B cell (primary cell): ENCODE data around the gene BOLA2. TPM values are rescaled to one million over a fixed set of nuclear protein-coding genes. Genes with fewer than 3 reads are reported as not detected.
"Not testable (repeated sequence)": the region's sequence is repeated elsewhere in the genome, so short reads cannot be mapped to it uniquely, and the experiment has no call there.

Source experiments
- ATAC-seq: fragments of 200-7000 bp; cut with Tn5 transposase; one replicate; pipeline ENCODE4 v1.10.0; 2021; ENCODE audit warnings: low read depth, mild to moderate bottlenecking, moderate number of reproducible peaks, moderate library complexity
- CTCF ChIA-PET: fragments of 350-600 bp; sonication (Branson Sonifier 250); formaldehyde crosslinking; loops from one replicate; lab custom pipeline; 2021; ENCODE audit warnings: antibody characterized with exemption, inconsistent platforms; lab: Charles Lee
- POLR2A ChIA-PET: fragments of 350-600 bp; sonication (Branson Sonifier 250); formaldehyde crosslinking; loops from one replicate; lab custom pipeline; 2021; ENCODE audit warnings: antibody characterized with exemption; lab: Charles Lee
- DNase-seq: peaks from one replicate; pipeline ENCODE4 v3.0.0; 2013
- H2AFZ ChIP-seq: 2 replicates; pipeline ENCODE4 v1.6.1; 2012; ENCODE audit warnings: mild to moderate bottlenecking, low read depth, low read length; ENCODE audit not compliant: insufficient read depth, poor library complexity, severe bottlenecking
- H3K27ac ChIP-seq, 2 donors: 1 replicate in 1 of 2; 2 replicates in 1 of 2; pipeline ENCODE4 v1.5.1; 2012 to 2013; ENCODE audit warnings: low read length in 2 of 2, mild to moderate bottlenecking in 2 of 2, moderate library complexity in 1 of 2
- H3K27me3 ChIP-seq, 4 experiments: fragments of 200-600 bp in 1 of 4; sonication (generic) in 1 of 4; replicated peaks in 1 of 4; 1 replicate in 2 of 4; 2 replicates in 2 of 4; pipeline versions ENCODE4 v1.6.1 to v1.7.0; 2013 to 2016; ENCODE audit warnings: low read length in 3 of 4, mild to moderate bottlenecking in 2 of 4, mixed read lengths in 1 of 4, moderate library complexity in 1 of 4; ENCODE audit not compliant: insufficient read depth in 4 of 4, control insufficient read depth in 3 of 4; ENCODE audit errors: control extremely low read depth in 1 of 4
- H3K36me3 ChIP-seq, 2 experiments: replicated peaks in 1 of 2; 1 replicate in 1 of 2; 2 replicates in 1 of 2; pipeline versions ENCODE4 v1.6.1 to v1.7.1; 2013; ENCODE audit warnings: low read length in 1 of 2; ENCODE audit not compliant: insufficient read depth in 2 of 2, control insufficient read depth in 1 of 2; ENCODE audit errors: control extremely low read depth in 1 of 2, extremely low read depth in 1 of 2
- H3K4me1 ChIP-seq, 2 donors: fragments of 200-600 bp in 1 of 2; sonication (generic) in 1 of 2; 1 replicate in 1 of 2; 2 replicates in 1 of 2; pipeline versions ENCODE4 v1.5.1 to v1.6.1; 2013 to 2017; ENCODE audit warnings: low read length in 2 of 2; ENCODE audit not compliant: control insufficient read depth in 2 of 2, insufficient read depth in 2 of 2
- H3K4me2 ChIP-seq: replicated peaks from 2 replicates; pipeline ENCODE3; 2012; ENCODE audit warnings: mild to moderate bottlenecking, low read depth, low read length; ENCODE audit not compliant: poor library complexity, severe bottlenecking
- H3K4me3 ChIP-seq, 5 experiments: fragments of 200-600 bp in 1 of 5; sonication (generic) in 1 of 5; 1 replicate in 3 of 5; 2 replicates in 2 of 5; pipeline versions ENCODE4 v1.5.1 to v1.7.0; 2011 to 2016; ENCODE audit warnings: low read length in 4 of 5, mild to moderate bottlenecking in 4 of 5, low read depth in 2 of 5, control low read depth in 1 of 5, moderate library complexity in 1 of 5; ENCODE audit not compliant: insufficient read depth in 1 of 5; ENCODE audit errors: control extremely low read depth in 1 of 5, extremely low read depth in 1 of 5
- H3K79me2 ChIP-seq: fragments of 200-600 bp; sonication (generic); one replicate; pipeline ENCODE4 v1.6.0; 2016; ENCODE audit warnings: low read length; ENCODE audit not compliant: control insufficient read depth, insufficient read depth
- H3K9ac ChIP-seq: fragments of 200-600 bp; sonication (generic); 2 replicates; pipeline ENCODE4 v1.6.1; 2017; ENCODE audit warnings: mild to moderate bottlenecking, low read length, moderate library complexity
- H3K9me3 ChIP-seq, 3 donors: one replicate each; pipeline versions ENCODE4 v1.6.1 to v1.7.1; 2013; ENCODE audit warnings: low read length in 2 of 3; ENCODE audit not compliant: control insufficient read depth in 2 of 3, insufficient read depth in 1 of 3; ENCODE audit errors: control extremely low read depth in 1 of 3
- H4K20me1 ChIP-seq: 2 replicates; pipeline ENCODE4 v1.6.0; 2012; ENCODE audit warnings: mild to moderate bottlenecking, low read length; ENCODE audit not compliant: insufficient read depth, control insufficient read depth, poor library complexity, severe bottlenecking
- H3K27ac Mint-ChIP-seq: one replicate; pipeline ENCODE4 v1.8.0; 2021; ENCODE audit warnings: mixed read lengths
- H3K27me3 Mint-ChIP-seq: one replicate; pipeline ENCODE4 v1.8.0; 2021; ENCODE audit warnings: mixed read lengths
- H3K4me1 Mint-ChIP-seq: one replicate; pipeline ENCODE4 v1.8.0; 2021; ENCODE audit warnings: mixed read lengths
- H3K4me3 Mint-ChIP-seq: one replicate; pipeline ENCODE4 v1.8.0; 2021; ENCODE audit warnings: mixed read lengths
- H3K9me3 Mint-ChIP-seq: one replicate; pipeline ENCODE4 v1.8.0; 2022; ENCODE audit warnings: mixed read lengths; ENCODE audit not compliant: insufficient read depth
- WGBS: methylation state at CpG from one replicate; pipeline ENCODE4 v1.1.5; 2013; ENCODE audit warnings: missing lambda C conversion rate; ENCODE audit not compliant: insufficient coverage; 5-methylcytosine and 5-hydroxymethylcytosine counted together
- intact Hi-C: fragments of 100-400 bp; cut with micrococcal nuclease; formaldehyde crosslinking; loops from one replicate; pipeline ENCODE4 v1.10.0; 2022
- polyA minus RNA-seq: library from RNA; depleted of rRNA, polyadenylated mRNA; stranded (reverse); fragments of >200 nt; gene quantifications from 2 replicates; pipeline ENCODE4 v1.2.3, GENCODE V29; 2012
- polyA plus RNA-seq: library from polyadenylated mRNA; depleted of rRNA; stranded (reverse); fragments of >200 nt; gene quantifications from 2 replicates; pipeline ENCODE4 v1.2.3, GENCODE V29; 2012
- total RNA-seq, 2 donors: library from RNA; stranded (reverse); fragments of 120-200 nt in 1 of 2; gene quantifications; 1 replicate in 1 of 2; 2 replicates in 1 of 2; pipeline versions ENCODE4 v1.2.3 to v1.2.4, GENCODE V29; 2013 to 2022

The BOLA2 gene
- total RNA-seq, result 17.4 and 19.6 TPM in 2 replicates
- total RNA-seq (2013), result 8.0 TPM
- 20.5 and 46.5 TPM in 2 replicates for polyA plus RNA-seq
- 10.2 and 23.6 TPM in 2 replicates for polyA minus RNA-seq

- WGBS, result no CpG with 5 or more reads among the region's 33 CpGs
- H3K9me3 Mint-ChIP-seq, H3K36me3 ChIP-seq, H3K4me3 Mint-ChIP-seq, H2AFZ ChIP-seq, H3K4me1 Mint-ChIP-seq, DNase-seq, H4K20me1 ChIP-seq, H3K4me2 ChIP-seq, CTCF ChIA-PET, H3K79me2 ChIP-seq, H3K9ac ChIP-seq, H3K9me3 ChIP-seq, H3K4me1 ChIP-seq, H3K4me3 ChIP-seq, H3K27ac ChIP-seq, H3K27ac Mint-ChIP-seq, H3K27me3 ChIP-seq, POLR2A ChIA-PET, intact Hi-C loops, H3K27me3 Mint-ChIP-seq: not testable (repeated sequence)
- peak; percentile 87 for ATAC-seq
Measured at GRCh38 chr16:29454269-29454668, at the start of gene BOLA2, which contains the start of gene SLX1B. Gene BOLA2, minus strand, starts transcription at chr16:29454351. Its CDS starts 98 bp downstream, at chr16:29454253. Gene SLX1B, plus strand, starts transcription at chr16:29454533.

DNA sequence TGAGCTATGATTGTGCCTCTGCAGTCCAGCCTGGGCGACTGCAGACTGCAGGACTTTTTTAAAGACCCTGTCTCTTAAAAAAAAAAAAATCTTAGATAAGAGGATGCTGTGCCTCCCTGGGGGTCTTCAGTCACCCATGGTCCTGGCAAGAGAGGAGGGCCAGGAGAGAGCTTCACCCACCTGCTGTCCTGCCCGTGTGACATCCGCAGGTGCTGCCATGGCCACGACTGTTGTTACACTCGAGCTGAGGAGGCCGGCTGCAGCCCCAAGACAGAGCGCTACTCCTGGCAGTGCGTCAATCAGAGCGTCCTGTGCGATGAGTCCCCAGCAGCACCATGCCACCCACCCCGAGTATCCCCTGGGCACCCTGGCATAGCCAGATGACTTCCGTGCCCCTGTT is 28.1 kb upstream of the BOLA2 start:
- H3K4me3 Mint-ChIP-seq, H3K27me3 ChIP-seq, H4K20me1 ChIP-seq, CTCF ChIA-PET, H3K9me3 Mint-ChIP-seq, H3K9ac ChIP-seq, H3K36me3 ChIP-seq, H3K4me1 Mint-ChIP-seq, DNase-seq, H2AFZ ChIP-seq, H3K4me1 ChIP-seq, intact Hi-C loops, H3K27me3 Mint-ChIP-seq, H3K9me3 ChIP-seq, POLR2A ChIA-PET, H3K27ac Mint-ChIP-seq, H3K4me3 ChIP-seq, ATAC-seq, H3K79me2 ChIP-seq, H3K4me2 ChIP-seq, H3K27ac ChIP-seq: not testable (repeated sequence)
- 50% methylated on average over 1 of the region's 12 CpGs for WGBS

DNA sequence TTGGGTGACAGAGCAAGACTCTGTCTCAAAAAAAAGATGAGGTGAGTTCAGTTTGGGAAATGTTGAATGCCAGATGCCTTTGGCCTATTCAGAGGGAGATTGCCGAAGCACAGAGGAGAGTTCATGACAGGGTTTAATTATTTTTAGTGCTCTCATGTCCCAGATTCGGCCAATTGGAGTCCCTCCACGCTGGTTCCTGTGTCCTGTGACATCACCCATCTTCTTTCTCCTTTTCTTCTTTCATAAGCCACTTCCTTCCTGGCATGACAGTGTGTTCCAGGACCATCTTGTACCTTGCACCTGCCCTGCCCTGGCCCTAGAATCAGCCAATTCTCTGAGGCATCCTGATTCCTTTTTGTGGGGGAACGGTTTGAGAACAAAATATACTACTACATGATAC is 17.9 kb upstream of the BOLA2 start:
- H3K79me2 ChIP-seq, CTCF ChIA-PET, H3K27ac ChIP-seq, H3K4me3 ChIP-seq, H3K9ac ChIP-seq, H3K27me3 ChIP-seq, H3K36me3 ChIP-seq, H3K4me1 ChIP-seq, intact Hi-C loops, H3K9me3 ChIP-seq, H3K4me1 Mint-ChIP-seq, H3K27ac Mint-ChIP-seq, H3K4me2 ChIP-seq, DNase-seq, H3K9me3 Mint-ChIP-seq, H2AFZ ChIP-seq, H4K20me1 ChIP-seq, H3K4me3 Mint-ChIP-seq, POLR2A ChIA-PET, ATAC-seq, H3K27me3 Mint-ChIP-seq: not testable (repeated sequence)
- WGBS, result no CpG with 5 or more reads among the region's 4 CpGs

- WGBS, result no CpG with 5 or more reads among the region's 6 CpGs
Measured at GRCh38 chr16:29469660-29470059, 15.5 kb upstream of the BOLA2 start.

More at GRCh38 chr16:29469660-29470059, 15.5 kb upstream of the BOLA2 start:
- CTCF ChIA-PET, H3K79me2 ChIP-seq, intact Hi-C loops, H3K9ac ChIP-seq, H3K36me3 ChIP-seq, H3K4me1 ChIP-seq, POLR2A ChIA-PET, DNase-seq, H3K27ac ChIP-seq, H3K27ac Mint-ChIP-seq, H3K27me3 Mint-ChIP-seq, H3K4me1 Mint-ChIP-seq, H3K9me3 Mint-ChIP-seq, H2AFZ ChIP-seq, H4K20me1 ChIP-seq, H3K27me3 ChIP-seq, H3K9me3 ChIP-seq, H3K4me2 ChIP-seq: not testable (repeated sequence)
- peak overlapping the region in 1 of 5 experiments; percentile 21 for H3K4me3 ChIP-seq
- H3K4me3 Mint-ChIP-seq, result peak overlapping the region; percentile 26
- peak; percentile 23 for ATAC-seq
